ENCODE results near the gene RUFY1.
"Not testable (repeated sequence)": the region's sequence is repeated elsewhere in the genome, so short reads cannot be mapped to it uniquely, and the experiment has no call there.

RUFY1 gene

GRCh38 chr5:179536676-179537075 lies 13.7 kb upstream of the RUFY1 start:
- no peak for DNase-seq (ENCODE audit: extremely low read depth, insufficient read length)
- no peak overlapping the region for H3K4me3 ChIP-seq (replicated peaks; ENCODE audit: low read depth, low read length)
- H3K27me3 ChIP-seq (replicated peaks; ENCODE audit: control insufficient read depth, insufficient read depth, low read length), result no peaks in the 10 kb centered on the region
- H3K36me3 ChIP-seq (ENCODE audit: control insufficient read depth, insufficient read depth, low read length), result no peaks in the 10 kb centered on the region
- TF ChIP-seq, protein P1, sequence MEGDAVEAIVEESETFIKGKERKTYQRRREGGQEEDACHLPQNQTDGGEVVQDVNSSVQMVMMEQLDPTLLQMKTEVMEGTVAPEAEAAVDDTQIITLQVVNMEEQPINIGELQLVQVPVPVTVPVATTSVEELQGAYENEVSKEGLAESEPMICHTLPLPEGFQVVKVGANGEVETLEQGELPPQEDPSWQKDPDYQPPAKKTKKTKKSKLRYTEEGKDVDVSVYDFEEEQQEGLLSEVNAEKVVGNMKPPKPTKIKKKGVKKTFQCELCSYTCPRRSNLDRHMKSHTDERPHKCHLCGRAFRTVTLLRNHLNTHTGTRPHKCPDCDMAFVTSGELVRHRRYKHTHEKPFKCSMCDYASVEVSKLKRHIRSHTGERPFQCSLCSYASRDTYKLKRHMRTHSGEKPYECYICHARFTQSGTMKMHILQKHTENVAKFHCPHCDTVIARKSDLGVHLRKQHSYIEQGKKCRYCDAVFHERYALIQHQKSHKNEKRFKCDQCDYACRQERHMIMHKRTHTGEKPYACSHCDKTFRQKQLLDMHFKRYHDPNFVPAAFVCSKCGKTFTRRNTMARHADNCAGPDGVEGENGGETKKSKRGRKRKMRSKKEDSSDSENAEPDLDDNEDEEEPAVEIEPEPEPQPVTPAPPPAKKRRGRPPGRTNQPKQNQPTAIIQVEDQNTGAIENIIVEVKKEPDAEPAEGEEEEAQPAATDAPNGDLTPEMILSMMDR (IDR thresholded peaks at IDR 0.05; ENCODE audit: insufficient read depth, low read length, poor library complexity, severe bottlenecking), result no peak

DNA sequence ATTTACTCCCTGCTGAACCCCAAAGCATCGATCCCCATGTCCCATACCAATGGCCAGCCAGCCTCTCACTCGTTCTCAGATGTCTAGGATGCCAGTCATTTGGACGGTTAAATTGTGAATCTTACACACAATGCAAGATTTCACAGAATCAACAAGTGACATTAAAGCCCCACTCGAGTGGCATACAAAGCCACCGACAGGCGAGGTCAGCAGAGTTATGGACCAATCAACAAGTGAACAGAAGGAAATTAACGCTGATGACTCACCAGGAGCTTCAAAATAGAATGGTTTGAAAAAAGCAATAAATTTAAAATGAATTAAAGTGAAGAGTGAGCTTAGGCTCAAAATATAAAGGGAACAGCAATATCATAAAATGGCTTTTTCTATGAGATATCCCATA lies 8.2 kb upstream of the RUFY1 start:
- TF ChIP-seq, protein P1 (IDR thresholded peaks at IDR 0.05; ENCODE audit: insufficient read depth, low read length, poor library complexity, severe bottlenecking), result no peak
- no peaks in the 10 kb centered on the region for H3K36me3 ChIP-seq (ENCODE audit: control insufficient read depth, insufficient read depth, low read length)
- H3K27me3 ChIP-seq (replicated peaks; ENCODE audit: control insufficient read depth, insufficient read depth, low read length), result no peaks in the 10 kb centered on the region
- DNase-seq (ENCODE audit: extremely low read depth, insufficient read length), result no peak
- no peak overlapping the region for H3K4me3 ChIP-seq (replicated peaks; ENCODE audit: low read depth, low read length)

DNA sequence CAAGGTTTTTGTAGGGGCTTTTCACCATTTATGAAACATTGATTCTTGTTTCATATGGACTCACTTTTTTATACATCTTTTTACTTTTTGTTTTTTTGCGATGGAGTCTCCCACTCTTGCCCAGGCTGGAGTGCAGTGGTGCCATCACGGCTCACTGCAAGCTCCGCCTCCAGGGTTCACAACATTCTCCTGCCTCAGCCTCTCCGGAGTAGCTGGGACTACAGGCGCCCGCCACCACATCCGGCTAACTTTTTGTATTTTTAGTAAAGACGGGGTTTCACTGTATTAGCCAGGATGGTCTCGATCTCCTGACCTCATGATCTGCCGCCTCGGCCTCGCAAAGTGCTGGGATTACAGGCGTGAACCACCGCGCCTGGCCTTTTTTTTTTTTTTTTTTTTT lies 7.1 kb upstream of the RUFY1 start:
- H3K27me3 ChIP-seq (replicated peaks; ENCODE audit: control insufficient read depth, insufficient read depth, low read length); DNase-seq (ENCODE audit: extremely low read depth, insufficient read length); H3K36me3 ChIP-seq (ENCODE audit: control insufficient read depth, insufficient read depth, low read length); H3K4me3 ChIP-seq (replicated peaks; ENCODE audit: low read depth, low read length): not testable (repeated sequence)

- no peak for DNase-seq (ENCODE audit: extremely low read depth, insufficient read length)
- no peak overlapping the region for H3K4me3 ChIP-seq (replicated peaks; ENCODE audit: low read depth, low read length)
- no peaks in the 10 kb centered on the region for H3K27me3 ChIP-seq (replicated peaks; ENCODE audit: control insufficient read depth, insufficient read depth, low read length)
- TF ChIP-seq, protein P1 (IDR thresholded peaks at IDR 0.05; ENCODE audit: insufficient read depth, low read length, poor library complexity, severe bottlenecking), result no peak
- H3K36me3 ChIP-seq (ENCODE audit: control insufficient read depth, insufficient read depth, low read length), result no peaks in the 10 kb centered on the region
Measured at GRCh38 chr5:179553006-179553405, 2.7 kb downstream of the RUFY1 start.

GRCh38 chr5:179553875-179554274 lies 3.5 kb downstream of the RUFY1 start:
- no peaks in the 10 kb centered on the region for H3K27me3 ChIP-seq (replicated peaks; ENCODE audit: control insufficient read depth, insufficient read depth, low read length)
- H3K4me3 ChIP-seq (replicated peaks; ENCODE audit: low read depth, low read length), result no peak overlapping the region
- no peak for DNase-seq (ENCODE audit: extremely low read depth, insufficient read length)
- H3K36me3 ChIP-seq (ENCODE audit: control insufficient read depth, insufficient read depth, low read length), result no peaks in the 10 kb centered on the region
- TF ChIP-seq, protein P1 (IDR thresholded peaks at IDR 0.05; ENCODE audit: insufficient read depth, low read length, poor library complexity, severe bottlenecking), result no peak

GRCh38 chr5:179554981-179555380 lies 4.6 kb downstream of the RUFY1 start:
- no peak overlapping the region for H3K4me3 ChIP-seq (replicated peaks; ENCODE audit: low read depth, low read length)
- TF ChIP-seq, protein P1 (IDR thresholded peaks at IDR 0.05; ENCODE audit: insufficient read depth, low read length, poor library complexity, severe bottlenecking), result no peak
- H3K27me3 ChIP-seq (replicated peaks; ENCODE audit: control insufficient read depth, insufficient read depth, low read length), result no peaks in the 10 kb centered on the region
- H3K36me3 ChIP-seq (ENCODE audit: control insufficient read depth, insufficient read depth, low read length), result no peaks in the 10 kb centered on the region
- DNase-seq (ENCODE audit: extremely low read depth, insufficient read length), result no peak

GRCh38 chr5:179558261-179558799 lies 8.0 kb downstream of the RUFY1 start:
- DNase-seq (ENCODE audit: extremely low read depth, insufficient read length); H3K36me3 ChIP-seq (ENCODE audit: control insufficient read depth, insufficient read depth, low read length); H3K27me3 ChIP-seq (replicated peaks; ENCODE audit: control insufficient read depth, insufficient read depth, low read length): not testable (repeated sequence)
- H3K4me3 ChIP-seq (replicated peaks; ENCODE audit: low read depth, low read length), result peak overlapping the region; percentile 55

Data from GM06990 (cell line).